Epidermal melanocyte (primary cell): ENCODE results near the gene PDE6G.
"Not testable (repeated sequence)": the region's sequence is repeated elsewhere in the genome, so short reads cannot be mapped to it uniquely, and the experiment has no call there.

Experiments
- DNase-seq: peaks from one replicate; pipeline ENCODE4 v3.0.0; 2011; ENCODE audit warnings: low spot score; ENCODE audit not compliant: insufficient read length

The PDE6G gene

DNA sequence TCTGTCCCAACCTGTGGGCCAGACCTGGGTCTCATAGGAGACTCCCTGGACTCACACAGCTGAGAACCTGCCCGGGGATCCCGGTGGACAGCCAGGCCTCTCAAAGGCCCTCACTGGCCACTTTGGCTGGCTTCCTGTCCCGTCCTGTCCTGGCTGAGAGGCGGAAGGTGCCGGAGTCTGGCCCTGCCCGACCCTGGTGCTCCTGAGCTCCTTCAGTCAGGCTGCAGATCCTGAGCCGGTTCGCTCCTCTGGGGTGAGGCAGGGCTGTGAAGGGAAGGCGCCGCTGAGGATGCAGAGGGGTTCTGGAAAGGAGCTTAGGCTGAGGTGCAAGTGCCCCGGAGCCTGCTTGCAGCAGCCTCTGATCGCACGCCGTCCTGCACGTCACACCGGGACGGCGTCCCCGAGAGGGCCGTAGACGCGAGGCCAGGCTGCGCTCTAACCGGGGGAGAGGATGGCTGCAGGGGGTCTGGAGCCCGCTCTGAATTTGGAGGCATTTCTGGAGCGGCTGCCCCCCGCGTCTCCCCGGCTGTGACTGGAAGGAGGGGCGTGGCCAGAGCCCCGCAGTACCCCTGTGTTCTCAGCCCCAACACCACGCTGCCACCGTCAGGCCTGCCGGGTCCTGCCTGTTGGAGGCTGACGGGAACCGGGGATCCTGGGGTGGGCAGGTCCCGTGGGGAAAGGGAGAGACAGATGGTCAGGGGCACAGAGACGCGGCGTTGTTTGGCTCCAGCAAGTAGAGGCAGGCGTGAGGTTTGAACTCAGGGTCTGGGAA lies 31.6 kb upstream of the PDE6G start:
- DNase-seq, result no peak

DNA sequence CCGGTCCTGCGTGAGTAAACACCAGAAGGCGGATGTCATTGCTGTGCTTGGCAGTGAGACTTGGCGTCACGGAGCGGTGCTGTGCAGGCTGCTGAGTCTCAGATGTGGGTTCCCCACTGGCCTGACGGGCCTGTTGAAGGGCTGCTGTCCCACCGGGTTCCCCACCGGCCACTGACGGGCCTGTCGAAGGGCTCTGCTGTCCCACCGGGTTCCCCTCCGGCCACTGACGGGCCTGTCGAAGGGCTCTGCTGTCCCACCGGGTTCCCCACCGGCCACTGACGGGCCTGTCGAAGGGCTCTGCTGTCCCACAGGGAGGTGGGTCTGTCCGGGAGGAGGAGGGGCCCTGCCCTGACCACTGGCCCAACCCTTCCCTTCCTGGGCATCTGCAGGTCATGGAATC lies 30.3 kb upstream of the PDE6G start:
- no peak for DNase-seq

DNA sequence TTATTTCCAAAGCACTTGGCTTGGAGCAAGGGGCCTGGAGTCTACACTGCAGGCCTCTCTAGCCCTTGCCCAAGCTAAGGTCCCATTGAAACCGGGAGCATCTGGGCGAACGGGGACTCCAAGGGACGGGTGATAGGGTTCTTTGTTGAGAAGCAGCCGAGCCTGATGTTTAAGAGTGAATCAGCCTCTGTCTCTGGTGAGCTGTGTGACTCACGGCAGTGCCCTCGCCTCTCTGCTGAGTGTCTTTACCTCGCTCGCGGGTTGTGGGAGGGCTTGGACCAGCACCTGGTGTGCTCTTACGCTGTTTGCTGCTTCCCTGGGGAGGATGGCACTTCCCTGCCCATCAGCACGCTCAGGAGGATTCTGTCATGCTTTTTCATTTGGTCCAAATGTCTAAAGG lies 28.8 kb upstream of the PDE6G start:
- no peak for DNase-seq

DNA sequence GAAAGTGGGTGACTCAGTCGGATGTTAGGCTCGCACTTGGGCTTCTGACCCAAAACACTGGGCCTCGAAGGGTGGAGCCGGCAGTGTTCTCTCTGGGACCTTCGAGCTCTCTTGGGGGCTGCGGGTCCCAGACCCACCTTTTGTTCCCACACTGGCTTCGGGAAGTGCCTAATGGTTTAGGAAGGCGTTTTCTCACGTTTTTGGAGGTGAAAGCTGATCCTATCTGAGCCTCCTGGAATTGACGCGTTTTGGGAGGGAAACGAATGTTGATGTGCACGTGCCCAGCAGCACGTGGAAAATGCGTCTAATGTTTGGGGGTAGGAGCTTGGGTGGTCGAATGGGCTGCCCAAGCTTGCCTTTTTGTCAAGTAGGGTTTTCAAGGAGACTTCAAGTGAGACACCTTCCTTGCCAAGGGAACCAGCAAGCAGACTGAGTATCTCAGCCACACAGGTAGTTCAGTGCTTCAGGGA lies 28.1 kb upstream of the PDE6G start:
- DNase-seq, result peak; percentile 61

DNA sequence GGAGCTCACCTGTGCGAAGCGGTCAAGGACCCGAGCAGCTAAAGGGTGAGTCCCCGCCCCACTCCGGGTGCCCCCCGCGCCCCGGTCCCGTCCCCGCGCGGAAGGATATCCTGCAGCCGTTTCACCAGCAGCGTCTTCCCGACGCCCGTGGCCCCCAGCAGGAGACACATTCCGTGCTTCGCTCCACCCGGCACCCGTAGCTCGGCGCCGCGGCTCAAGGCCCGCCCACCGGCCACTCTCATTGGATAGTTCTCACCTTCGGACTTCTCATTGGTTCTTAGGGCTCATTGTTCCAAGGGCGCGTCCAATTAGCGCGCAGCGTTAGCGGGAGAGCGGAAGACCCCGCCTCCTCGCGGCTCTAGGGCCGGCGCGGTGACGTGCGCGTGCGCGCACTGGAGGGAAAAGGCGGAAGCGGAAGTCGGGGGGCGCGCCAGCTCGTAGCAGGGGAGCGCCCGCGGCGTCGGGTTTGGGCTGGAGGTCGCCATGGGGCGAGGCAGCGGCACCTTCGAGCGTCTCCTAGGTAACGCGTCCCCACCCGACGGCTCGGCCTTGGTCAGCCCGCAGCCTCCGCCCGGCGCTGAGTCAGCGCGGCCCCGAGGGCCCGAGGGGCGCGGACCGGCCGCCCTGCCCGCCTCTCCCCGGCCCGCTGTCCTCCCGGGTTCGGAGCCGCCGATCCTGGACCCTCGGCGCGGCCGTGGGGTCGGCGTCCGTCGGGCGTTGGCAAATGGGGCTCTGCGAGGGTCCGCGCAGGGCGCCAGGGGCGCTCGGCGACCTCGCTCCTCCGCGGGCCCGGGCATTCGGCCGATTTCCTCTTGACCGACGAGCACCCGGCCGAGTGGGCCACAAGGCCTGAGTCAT lies 27.5 kb upstream of the PDE6G start, which contains the start of the genes ARL16 and HGS:
ARL16 (minus strand) TSS at position 214 of the 858 bp plus-strand sequence; CDS start at position 170, 44 bp downstream.
HGS (plus strand) TSS at position 428 of the 858 bp plus-strand sequence; CDS start at position 484, 56 bp downstream.
- DNase-seq, result peak; percentile 100

DNA sequence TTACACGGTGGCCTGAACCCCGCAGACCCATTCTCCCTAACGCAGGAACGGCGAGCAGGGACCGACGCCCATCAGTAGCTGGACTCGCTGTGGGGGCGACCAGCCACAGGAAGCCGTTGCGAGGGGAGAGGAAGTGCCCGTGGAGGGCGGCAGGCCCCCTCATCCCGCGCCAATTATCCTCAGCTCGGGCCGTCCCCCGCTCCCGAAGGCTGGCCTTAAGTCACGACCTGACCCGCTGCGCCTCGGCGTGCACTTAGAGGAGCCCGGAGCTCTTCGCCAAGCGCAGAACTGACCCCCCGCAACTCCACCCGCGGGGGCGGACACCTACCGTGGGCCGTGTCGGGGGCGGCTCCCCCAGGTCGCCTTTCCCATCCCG lies 26.9 kb upstream of the PDE6G start:
- DNase-seq, result no peak

DNA sequence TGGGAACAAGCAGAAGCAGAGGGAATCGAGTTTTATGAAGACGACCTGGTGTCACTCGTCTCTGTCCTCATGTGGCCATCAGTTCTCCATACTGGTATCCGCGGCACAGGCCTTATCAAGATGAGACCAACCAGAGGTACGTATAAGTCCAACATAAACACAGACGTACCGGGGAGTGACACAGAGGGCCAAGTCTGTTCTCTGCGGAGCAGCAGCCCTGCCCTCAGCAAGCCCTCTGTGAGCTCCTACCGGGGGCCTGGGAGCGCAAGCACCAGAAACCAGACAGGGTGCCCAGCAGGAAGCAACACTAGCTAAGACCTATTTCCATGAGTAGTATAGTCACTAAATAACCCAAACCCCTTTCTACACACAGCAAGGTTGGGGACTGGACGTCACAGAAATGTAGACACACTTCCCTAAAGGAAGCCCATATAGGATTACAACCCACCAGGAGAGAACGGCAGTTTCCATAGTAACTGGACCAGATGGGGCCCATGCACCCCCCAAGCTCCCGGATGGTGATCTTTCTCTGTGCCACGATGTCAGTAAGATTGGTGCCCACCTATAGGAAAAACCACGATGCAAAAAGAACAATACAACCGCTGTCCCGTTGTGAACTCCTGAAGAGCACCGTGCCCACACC lies 26.3 kb upstream of the PDE6G start:
- no peak for DNase-seq

DNA sequence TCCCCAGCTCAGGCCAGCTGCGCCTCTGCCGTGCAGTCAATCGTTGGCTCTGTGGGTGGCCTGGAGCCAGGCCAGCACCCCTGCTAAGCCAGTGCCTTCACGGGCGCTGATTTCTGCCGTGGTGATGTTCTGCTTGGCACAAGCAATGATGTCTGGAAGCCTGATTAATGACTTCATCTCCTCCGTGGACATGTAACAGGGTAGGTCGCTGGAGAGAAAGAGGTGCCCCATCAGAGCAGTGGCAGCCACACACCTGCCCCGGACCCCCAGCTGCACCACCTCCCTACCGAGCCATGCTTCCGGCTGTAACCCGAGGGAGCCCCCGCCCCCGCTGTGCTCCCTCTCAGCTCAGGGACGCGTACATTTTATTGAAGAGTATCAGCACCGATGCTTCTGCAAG lies 25.3 kb upstream of the PDE6G start:
- no peak for DNase-seq

DNA sequence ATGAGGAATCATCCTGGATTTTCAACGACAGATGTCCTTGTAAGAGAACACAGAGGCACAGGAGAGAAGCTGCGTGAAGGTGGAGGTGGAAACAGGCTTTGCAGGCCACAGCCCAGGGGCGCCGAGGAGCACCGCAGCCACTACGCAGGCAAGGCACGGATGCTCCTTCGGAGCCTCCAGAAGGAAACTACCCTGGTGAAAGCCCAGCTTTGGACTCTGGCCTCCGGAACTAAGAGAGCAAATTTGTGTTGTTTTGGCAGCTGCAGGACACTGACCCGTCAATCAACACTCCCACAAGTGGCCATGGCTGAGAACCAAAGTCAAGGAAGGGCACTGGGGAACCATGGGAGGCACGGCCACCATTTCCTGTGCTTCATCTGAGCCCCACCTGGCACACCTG lies 23.8 kb upstream of the PDE6G start:
- DNase-seq, result no peak

DNA sequence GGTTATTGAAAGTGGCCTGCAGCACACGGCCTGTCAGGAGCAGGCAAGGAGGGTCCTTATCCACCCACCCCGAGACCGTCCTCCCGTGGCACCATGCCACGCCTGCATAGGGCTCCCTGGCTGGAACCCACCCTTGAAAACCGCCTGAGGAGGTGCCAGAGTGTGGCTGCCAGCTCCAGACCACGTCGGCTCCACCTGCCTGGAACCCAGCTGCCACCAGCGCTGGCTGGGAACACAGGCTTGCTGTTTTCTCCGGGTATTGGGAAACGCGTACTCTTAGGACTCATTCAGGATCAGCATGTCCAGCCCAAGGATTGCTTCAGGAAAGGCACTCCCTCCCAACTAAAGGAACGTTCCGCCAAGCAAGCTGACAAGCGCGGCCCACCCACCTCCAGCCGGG lies 20.6 kb upstream of the PDE6G start:
- DNase-seq, result no peak

DNA sequence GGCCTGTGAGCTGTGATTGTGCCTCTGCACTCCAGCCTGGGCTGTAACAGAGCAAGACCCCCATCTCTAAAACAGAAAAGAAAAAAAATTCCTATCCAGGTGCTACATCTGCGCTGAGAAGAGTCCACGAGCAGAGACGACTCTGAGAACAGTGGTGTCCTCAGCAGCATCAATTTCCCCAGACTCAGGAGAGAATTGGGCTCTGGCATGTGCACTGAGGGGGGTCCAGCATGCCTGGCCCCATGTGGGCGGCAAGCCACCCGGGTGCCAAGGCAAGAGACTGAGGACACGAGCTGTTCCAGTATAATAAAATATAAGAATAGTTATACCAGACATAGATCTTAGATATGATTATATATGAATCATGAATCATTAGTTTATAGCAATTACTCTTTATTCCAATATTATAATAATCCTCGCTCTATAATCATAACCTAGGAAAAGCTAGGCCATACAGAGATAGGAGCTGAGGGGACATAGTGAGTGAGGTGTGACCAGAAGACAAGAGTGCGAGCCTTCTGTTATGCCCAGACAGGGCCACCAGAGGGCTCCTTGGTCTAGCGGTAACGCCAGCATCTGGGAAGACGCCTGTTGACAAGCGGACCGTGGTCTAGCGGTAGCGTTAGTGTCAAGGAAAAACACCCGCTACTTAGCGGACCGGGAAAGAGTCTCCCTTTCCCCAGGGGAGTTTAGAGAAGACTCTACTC lies 19.3 kb upstream of the PDE6G start:
- not testable (repeated sequence) for DNase-seq

DNA sequence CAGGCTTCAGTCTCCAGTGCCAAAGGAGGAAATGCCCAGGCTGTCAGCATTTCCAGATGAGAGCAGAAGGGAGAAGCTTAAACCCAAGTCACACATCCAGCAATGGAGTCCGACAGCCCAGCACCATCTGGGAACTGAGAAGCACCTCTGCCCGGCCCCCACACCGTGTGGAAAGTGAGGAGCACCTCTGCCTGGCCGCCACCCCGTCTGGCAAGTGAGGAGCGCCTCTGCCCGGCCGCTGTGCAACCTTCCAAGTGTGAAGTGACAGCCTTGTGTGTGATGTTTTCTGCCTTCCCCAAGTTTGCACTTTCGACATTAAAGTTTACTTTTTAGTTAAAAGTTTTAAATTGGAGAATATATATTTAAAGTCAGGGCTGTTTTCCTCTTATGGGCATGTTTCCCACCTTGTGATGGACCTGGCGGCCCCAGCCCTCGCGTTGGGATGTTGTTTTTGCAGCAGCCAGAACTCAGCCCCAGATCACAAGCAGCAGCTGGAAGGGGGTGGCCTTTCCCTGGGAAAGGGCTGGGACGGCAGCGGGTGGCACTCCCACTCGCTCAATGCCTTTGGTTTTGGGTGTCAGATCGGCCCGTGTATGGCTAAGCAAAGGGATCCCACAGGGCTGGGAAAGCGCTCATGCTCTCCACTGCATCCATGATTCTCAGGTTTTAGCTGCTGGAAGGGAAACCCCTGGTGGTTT lies 17.4 kb upstream of the PDE6G start:
- DNase-seq, result no peak

DNA sequence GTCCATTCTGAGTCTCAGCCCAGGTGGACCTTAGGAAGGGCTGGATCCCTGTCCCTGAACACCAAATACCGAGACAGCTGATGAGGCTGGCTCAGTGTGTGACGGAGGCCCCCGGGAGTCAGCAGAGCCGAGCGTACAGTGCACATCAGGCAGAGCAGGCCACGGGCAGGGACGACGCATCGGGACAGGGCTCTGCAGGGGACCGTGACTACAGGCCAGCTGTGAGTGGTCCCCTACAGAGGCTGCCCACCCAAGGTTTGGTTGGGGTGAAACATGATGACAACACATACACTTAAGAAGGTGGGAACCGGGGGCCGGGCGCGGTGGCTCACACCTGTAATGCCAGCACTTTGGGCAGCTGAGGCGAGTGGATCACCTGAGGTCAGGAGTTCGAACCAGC lies 16.6 kb upstream of the PDE6G start:
- DNase-seq, result no peak

DNA sequence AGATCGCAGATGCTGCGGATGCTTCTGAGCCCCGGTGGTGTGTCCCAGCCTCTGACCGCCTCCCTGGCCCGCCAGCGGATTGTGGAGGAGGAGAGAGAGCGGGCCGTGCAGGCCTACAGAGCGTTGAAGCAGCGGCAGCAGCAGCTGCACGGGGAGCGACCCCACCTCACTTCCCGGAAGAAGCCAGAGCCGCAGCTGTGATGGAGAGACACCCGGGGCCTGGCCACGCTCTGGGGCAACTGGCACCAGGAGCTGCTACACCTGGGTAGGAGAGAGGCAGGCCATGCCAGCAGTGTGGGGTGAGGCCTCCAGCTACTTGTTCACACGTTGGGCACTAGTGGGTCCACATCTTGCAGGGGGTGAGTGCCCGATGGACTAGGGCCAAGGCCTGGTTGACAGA lies 16.2 kb upstream of the PDE6G start:
- no peak for DNase-seq

DNA sequence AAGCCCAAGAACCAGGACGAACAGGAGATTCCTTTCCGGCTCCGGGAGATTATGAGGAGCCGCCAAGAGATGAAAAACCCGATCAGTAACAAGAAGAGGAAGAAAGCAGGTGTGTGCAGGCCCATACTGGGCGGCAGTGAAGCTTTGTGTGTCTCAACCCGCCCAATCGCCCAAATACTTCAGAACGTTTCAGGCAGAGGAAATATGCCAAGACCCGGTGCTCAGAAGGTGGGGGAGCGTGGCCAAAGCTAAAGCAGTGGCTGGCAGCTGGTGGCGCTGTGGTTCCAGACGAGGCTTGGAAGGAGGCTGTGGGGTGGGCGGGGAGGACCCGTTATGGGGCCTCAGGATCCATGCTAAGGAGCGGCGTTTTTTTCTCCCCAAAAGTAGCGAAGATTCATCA lies 11.4 kb upstream of the PDE6G start:
- no peak for DNase-seq

DNA sequence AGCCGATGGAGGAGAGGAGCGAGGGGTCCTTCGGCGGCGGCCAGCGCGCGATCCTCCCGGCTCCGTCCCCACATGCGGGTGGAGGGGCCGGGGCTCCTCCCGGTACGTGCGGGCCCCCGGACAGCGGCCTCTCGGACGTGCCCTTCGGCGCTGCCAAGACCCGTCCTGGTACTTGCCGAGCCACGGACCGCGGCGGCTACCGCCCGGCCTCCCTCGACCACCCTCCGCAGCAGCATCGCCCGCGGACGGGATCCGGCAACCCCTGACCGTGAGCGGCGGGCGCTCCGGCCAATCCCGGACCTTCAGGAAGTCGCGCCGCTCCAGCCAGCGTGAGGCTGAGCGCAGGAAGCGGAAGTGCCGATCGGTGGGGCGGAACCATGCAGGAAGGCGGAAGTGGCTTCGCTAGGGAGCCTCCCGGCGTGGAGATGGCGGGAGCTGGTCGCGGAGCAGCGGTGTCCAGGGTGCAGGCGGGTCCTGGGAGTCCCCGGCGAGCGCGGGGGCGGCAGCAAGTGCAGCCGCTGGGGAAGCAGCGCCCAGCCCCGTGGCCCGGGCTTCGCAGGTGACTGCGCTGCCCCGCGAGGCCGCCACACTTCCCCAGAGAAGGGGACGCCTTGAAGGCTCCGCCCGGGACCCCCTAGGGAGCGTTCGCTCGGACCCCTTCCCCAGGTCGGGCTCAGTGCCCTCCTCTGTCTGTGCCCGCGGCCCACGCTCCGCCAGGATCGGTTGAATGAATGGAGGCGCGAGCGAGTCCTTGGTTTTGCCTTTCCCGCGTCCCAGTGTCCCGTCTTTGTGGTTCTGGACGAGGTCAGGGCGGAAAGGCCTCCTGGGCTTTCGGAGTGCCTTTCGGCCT lies 10.2 kb upstream of the PDE6G start, which contains the start of the genes CCDC137 and OXLD1:
CCDC137 (plus strand) TSS at position 396 of the 850 bp plus-strand sequence; CDS start at position 426, 30 bp downstream.
OXLD1 (minus strand) TSS at position 264 of the 850 bp plus-strand sequence; CDS start at position 236, 28 bp downstream.
- peak; percentile 96 for DNase-seq

DNA sequence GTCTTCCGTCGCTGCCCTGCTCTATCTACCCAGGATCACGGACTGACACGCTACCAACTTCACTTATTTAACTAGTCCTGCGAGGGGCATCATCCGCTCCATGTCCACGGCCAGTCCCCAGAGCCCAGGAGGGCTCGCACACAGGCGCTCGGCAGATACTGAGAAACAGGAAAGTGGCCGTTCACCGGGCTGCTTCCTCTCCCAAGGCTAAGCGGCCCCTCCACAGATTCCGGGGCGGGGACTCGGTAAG lies 9.7 kb upstream of the PDE6G start:
- DNase-seq, result no peak

DNA sequence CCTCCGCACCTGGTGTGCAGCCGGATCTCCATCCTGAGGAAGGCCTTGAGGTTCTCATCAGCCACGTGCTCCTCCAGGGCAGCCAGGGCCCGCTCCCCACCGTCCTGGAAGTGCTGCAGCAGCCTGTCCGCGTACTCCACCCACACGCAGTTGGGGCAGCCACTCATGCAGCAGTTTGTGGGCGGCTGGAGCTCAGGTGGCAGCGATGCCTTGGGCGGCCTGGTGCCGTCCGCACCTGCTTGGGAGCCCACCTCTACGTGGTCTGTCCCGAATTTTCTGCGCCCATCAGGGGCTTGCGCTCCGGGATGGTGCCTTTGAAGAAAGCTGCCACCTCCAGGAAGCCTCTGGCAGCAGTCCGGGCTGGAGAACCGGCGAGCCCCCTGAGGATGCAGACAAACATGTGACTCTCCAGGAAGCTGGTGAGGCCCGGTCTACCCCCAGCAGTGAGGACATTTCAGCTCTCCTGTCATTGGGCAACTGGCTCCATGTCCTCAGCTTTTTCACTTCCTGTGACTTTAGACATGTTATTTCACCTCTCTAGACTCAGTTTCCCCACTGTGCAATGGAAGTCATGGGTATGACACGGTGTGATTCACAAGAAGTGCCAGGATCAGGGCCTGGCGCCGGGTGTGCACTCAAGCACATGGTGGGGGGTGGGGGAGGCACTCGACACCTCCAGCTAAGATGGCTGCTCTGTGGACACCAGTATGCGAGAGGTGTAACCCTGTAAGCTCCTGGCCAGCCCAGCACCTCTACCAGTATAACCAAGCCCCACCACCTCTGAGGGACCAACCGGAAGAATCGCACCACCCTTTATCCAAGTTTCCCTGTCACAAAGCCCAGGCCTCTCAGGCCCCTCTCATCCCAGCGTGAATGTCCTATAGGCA lies 9.1 kb upstream of the PDE6G start:
- no peak for DNase-seq

DNA sequence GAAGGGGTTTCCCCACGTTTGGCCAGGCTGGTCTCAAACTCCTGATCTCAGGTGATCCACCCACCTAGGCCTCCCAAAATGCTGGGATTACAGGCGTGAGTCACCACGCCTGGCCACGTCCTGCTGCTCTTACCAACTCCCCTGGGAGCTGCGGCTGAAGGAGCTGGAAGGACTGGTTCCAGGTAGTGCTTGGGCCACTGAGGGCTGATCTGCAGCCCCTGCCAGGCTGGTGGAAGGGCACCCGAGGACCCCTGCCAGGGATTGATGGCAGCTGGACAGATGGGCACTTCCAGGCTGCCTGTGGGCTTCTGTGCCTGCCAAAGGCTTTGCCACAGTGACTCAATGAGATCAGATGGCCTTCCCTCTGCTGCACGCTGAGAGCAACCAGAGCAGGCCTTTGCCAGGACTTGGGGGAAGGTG lies 7.7 kb upstream of the PDE6G start:
- no peak for DNase-seq
